Prostate gland (tissue), 2 donors: ENCODE results near the gene MAP4. TPM values are rescaled to one million over a fixed set of nuclear protein-coding genes. Genes with fewer than 3 reads are reported as not detected.
A peak's percentile ranks its signal among the peaks of the same experiment; 100 is the strongest.
"Not testable (repeated sequence)": the region's sequence is repeated elsewhere in the genome, so short reads cannot be mapped to it uniquely, and the experiment has no call there.

ENCODE experiments used
- DNase-seq: peaks from one replicate; pipeline ENCODE4 v3.0.0-alpha.2; 2019; ENCODE audit warnings: low spot score
- H3K27ac ChIP-seq, 2 donors: fragments of 200-600 bp; sonication (generic); 2 replicates each; pipeline ENCODE4 v1.5.1; 2017 to 2019
- H3K27me3 ChIP-seq: fragments of 200-600 bp; sonication (generic); replicated peaks from 2 replicates; pipeline ENCODE4 v1.5.1; 2019; ENCODE audit not compliant: insufficient read depth
- H3K36me3 ChIP-seq, 2 donors: fragments of 200-600 bp; sonication (generic); 1 replicate in 1 of 2; 2 replicates in 1 of 2; pipeline versions ENCODE4 v1.5.1 to v1.8.1; 2017 to 2019
- H3K4me1 ChIP-seq: fragments of 200-600 bp; sonication (generic); replicated peaks from 2 replicates; pipeline ENCODE4 v1.5.1; 2019
- H3K4me3 ChIP-seq, 2 donors: fragments of 200-600 bp; sonication (generic); 2 replicates each; pipeline ENCODE4 v1.5.1; 2017 to 2019
- H3K9me3 ChIP-seq: fragments of 200-600 bp; sonication (generic); 2 replicates; pipeline ENCODE4 v1.5.1; 2017
- POLR2A ChIP-seq: fragments of 450-650 bp; IDR thresholded peaks from one replicate; pipeline ENCODE4 v1.6.1; 2016; ENCODE audit warnings: antibody characterized with exemption, mild to moderate bottlenecking
- POLR2AphosphoS5 ChIP-seq: sonication (generic); formaldehyde crosslinking; IDR thresholded peaks from one replicate; pipeline ENCODE4 v1.6.1; 2017; ENCODE audit warnings: antibody characterized with exemption
- WGBS: methylation state at CpG from one replicate; pipeline ENCODE4 v1.1.5; 2018; 5-methylcytosine and 5-hydroxymethylcytosine counted together
- intact Hi-C: fragments of 100-400 bp; cut with DNase I; formaldehyde crosslinking; loops from one replicate; pipeline ENCODE4 v1.14.2; 2022
- total RNA-seq, 2 donors: library from RNA; depleted of rRNA; stranded (reverse); fragments of >200 nt; gene quantifications; one replicate each; pipeline ENCODE4 v1.1.0, GENCODE V29; 2016
- TF ChIP-seq, protein P1 (sequence below), 4 experiments: fragments of 200-600 bp in 2 of 4; fragments of 450-650 bp in 2 of 4; sonication (generic) in 2 of 4; IDR thresholded peaks; 1 replicate in 3 of 4; 2 replicates in 1 of 4; pipeline ENCODE4 v1.5.1; 2016 to 2019; ENCODE audit warnings: antibody characterized with exemption in 4 of 4, mild to moderate bottlenecking in 2 of 4, moderate library complexity in 2 of 4

The MAP4 gene, protein sequence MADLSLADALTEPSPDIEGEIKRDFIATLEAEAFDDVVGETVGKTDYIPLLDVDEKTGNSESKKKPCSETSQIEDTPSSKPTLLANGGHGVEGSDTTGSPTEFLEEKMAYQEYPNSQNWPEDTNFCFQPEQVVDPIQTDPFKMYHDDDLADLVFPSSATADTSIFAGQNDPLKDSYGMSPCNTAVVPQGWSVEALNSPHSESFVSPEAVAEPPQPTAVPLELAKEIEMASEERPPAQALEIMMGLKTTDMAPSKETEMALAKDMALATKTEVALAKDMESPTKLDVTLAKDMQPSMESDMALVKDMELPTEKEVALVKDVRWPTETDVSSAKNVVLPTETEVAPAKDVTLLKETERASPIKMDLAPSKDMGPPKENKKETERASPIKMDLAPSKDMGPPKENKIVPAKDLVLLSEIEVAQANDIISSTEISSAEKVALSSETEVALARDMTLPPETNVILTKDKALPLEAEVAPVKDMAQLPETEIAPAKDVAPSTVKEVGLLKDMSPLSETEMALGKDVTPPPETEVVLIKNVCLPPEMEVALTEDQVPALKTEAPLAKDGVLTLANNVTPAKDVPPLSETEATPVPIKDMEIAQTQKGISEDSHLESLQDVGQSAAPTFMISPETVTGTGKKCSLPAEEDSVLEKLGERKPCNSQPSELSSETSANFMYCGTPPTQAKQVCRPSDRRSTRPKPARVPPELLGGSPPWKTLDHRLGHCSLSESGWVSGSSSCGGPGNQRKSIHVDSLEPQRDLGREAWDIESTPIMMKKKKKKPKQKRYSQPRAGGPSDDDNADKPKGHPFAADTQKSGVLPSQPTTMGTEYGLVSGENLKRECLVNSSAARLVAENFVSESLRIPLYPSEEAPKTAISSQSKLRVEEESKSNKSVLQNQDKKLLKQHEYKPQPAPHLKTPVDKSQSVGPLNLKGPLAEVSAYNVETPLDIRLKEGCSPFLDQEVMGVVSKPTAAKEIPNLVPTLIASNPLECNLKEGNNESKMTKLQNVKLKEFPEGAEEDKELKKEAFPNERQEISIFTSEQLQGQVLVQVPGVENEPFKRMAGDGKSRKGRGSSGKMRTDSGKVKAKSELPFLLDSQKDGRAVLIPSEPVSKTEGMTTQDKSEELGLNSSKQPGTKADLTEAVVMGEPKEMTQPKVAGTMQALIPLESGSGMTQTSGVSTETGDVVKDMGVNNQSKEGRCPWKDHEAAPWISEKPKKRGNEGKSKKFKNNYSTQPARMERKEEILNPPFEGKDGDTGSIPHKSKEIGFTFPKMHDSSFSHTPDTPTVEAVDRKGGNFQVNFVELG (N-terminal part only)
- 100 to 1,000 TPM in 1 of 2 donors, 10 to 100 TPM in 1; 74.3 to 230 TPM for total RNA-seq

- DNase-seq: no peak
- Histone ChIP-seq H3K27me3 (no peaks in the 10 kb centered on the region), H3K9me3 (no peaks in the 10 kb centered on the region), H3K4me1 (peaks cover 6% of the 10 kb centered on the region), H3K36me3 (no peaks in the 10 kb centered on the region), H3K4me3 (no peak within 1 kb of the TSS), H3K27ac (peak within 1 kb of the TSS; percentile 15 to 16)
- TF ChIP-seq, protein P1, sequence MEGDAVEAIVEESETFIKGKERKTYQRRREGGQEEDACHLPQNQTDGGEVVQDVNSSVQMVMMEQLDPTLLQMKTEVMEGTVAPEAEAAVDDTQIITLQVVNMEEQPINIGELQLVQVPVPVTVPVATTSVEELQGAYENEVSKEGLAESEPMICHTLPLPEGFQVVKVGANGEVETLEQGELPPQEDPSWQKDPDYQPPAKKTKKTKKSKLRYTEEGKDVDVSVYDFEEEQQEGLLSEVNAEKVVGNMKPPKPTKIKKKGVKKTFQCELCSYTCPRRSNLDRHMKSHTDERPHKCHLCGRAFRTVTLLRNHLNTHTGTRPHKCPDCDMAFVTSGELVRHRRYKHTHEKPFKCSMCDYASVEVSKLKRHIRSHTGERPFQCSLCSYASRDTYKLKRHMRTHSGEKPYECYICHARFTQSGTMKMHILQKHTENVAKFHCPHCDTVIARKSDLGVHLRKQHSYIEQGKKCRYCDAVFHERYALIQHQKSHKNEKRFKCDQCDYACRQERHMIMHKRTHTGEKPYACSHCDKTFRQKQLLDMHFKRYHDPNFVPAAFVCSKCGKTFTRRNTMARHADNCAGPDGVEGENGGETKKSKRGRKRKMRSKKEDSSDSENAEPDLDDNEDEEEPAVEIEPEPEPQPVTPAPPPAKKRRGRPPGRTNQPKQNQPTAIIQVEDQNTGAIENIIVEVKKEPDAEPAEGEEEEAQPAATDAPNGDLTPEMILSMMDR (IDR thresholded peaks at IDR 0.05): no peak
- TF ChIP-seq POLR2A (no peak), POLR2AphosphoS5 (no peak)
- 70% methylated on average over 4 of the region's 4 CpGs for WGBS
- intact Hi-C loops: no loop called here
Measured at GRCh38 chr3:48016301-48016973, at the start of gene MAP4. Gene MAP4 (minus strand): TSS chr3:48016416. CDS start chr3:47998860, 17,556 bp downstream.

GRCh38 chr3:48065035-48065434 is 48.8 kb upstream of the MAP4 start:
- no peak for DNase-seq
- H3K4me3 ChIP-seq: no peak overlapping the region
- WGBS: 93% methylated on average over 1 of the region's 1 CpG
- H3K27ac ChIP-seq: no peak overlapping the region
- no peaks in the 10 kb centered on the region for H3K36me3 ChIP-seq
- no peaks in the 10 kb centered on the region for H3K4me1 ChIP-seq
- TF ChIP-seq POLR2AphosphoS5: no peak
- no peak for TF ChIP-seq POLR2A
- TF ChIP-seq, protein P1 (IDR thresholded peaks at IDR 0.05): no peak
- no peaks in the 10 kb centered on the region for H3K9me3 ChIP-seq
- intact Hi-C loops: no loop called here
- H3K27me3 ChIP-seq: no peaks in the 10 kb centered on the region

DNA sequence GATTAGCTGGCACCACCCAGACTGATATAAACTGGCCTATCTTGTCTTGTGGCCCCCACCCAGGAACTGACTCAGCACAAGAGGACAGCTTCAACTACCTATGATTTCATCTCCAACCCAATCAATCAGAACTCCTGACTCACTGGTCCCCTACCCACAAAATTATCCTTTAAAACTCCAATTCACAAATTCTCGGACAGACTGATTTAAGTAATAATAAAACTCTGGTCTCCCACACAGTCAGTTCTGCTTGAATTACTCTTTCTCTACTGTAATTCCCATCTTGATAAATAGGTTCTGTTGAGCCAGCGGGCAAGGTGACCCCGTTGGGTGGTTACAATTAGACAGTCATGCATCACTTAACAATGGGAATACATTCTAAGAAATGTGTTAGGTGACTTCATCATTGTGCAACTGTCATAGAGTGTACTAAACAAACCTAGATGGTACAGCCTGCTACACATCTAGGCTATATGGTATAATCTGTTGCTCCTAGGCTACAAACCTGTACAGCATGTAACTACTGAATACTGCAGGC is 48.1 kb upstream of the MAP4 start:
- no peak for DNase-seq
- no peaks in the 10 kb centered on the region for H3K27me3 ChIP-seq
- 75% methylated on average over 3 of the region's 3 CpGs for WGBS
- intact Hi-C loops: no loop called here
- no peak overlapping the region for H3K4me3 ChIP-seq
- no peaks in the 10 kb centered on the region for H3K9me3 ChIP-seq
- H3K4me1 ChIP-seq: no peaks in the 10 kb centered on the region
- no peak overlapping the region for H3K27ac ChIP-seq
- TF ChIP-seq POLR2AphosphoS5 (no peak), POLR2A (no peak)
- TF ChIP-seq, protein P1 (IDR thresholded peaks at IDR 0.05): no peak
- no peaks in the 10 kb centered on the region for H3K36me3 ChIP-seq

DNA sequence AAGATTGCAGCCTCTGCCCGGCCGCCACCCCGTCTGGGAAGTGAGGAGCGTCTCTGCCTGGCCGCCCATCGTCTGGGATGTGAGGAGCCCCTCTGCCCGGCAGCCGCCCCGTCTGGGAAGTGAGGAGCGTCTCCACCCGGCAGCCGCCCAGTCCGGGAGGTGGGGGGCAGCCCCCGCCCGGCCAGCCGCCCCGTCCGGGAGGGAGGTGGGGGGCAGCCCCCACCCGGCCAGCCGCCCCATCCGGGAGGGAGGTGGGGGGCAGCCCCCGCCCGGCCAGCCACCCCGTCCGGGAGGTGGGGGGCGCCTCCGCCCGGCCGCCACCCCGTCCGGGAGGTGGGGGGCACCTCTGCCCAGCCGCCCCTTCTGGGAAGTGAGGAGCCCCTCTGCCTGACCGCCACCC is 45.4 kb upstream of the MAP4 start:
- H3K4me1 ChIP-seq, H3K9me3 ChIP-seq, intact Hi-C loops: not testable (repeated sequence)

More for the DNA sequence above, 45.4 kb upstream of the MAP4 start:
- H3K27me3 ChIP-seq, H3K4me3 ChIP-seq, H3K36me3 ChIP-seq, H3K27ac ChIP-seq, DNase-seq: not testable (repeated sequence)
- WGBS: 98% methylated on average over 15 of the region's 33 CpGs
